HG02840 (cell line): Measurements from ENCODE around the gene NUDT14.

ENCODE experiments used
- ATAC-seq: cut with Tn5 transposase; IDR thresholded peaks from one replicate; pipeline ENCODE4 v1.9.1; 2021; ENCODE audit warnings: mild to moderate bottlenecking, moderate library complexity, moderate number of reproducible peaks; ENCODE audit not compliant: unreplicated experiment, low FRiP score

Gene NUDT14

DNA sequence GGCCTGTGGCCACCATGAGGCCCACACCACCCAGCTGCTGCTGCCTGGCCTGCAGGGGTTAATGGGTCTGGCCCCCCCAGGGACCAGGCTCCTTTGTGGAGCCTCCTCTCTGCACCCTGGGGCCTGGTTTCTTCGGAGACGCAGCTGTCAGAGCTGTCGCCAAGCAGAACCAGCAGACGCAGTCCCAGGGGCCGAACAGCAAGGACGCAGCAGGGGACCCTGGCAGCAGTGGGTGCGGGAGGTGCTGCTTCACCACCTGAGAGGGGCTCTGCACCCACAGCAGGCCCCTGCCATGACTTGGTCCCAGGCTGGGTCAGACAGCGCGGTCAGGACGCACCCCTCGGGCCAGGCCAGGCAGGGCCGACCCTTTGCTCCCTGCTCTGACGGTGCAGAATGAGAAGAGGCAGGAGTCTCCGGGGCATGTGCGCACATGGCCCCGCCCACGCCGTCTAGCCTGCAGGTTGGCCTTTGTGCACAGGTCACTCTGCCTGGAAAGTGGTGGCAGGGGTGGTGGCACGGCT lies 43.0 kb downstream of the NUDT14 start:
- no peak for ATAC-seq

- ATAC-seq: no peak
Measured at GRCh38 chr14:105137481-105138020, 43.6 kb downstream of the NUDT14 start.

DNA sequence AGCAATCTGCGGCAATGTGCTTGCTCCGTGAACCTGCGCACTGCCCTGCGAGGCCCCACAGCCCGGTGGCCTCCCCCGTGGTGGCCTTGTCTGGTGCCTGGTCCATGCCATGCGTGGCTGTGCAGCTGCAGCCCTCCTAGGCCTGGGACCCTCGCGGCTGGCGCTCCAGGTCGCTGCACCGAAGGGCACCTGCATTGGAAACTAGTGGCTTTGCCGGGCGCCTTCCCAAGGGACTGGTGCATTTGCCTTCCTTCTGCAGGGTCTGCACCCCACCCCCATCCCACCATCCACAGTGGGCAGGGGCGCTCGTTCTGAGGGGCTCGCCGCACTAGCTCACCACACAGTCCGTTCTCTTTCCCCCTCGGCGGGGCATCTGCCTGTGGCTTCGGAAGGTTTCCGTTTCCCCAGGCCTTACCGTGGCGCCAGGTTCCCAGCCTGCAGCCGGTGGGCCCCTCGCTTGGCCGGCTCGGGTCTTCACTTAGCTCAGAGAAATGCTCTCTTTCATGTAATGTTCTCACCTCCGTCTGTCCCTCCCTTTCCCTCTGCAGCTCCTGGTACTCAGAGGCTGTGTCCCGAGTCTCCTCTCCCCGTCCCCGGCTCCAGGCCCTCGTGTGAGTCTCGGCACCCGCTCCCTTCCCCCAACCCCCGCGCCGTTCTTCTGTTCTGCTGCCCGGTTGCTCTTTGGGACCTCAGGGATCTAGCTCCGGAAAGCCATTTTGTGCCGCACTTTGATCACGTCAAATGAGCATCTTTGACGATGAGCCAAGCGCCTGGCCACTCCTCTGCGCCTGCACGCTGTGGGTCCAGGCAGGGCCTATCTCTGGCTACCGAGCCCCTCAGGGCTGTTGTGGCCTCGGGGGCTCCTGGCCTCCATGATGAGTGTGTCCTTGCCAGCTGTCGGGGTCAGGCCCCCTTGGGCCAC lies 44.5 kb downstream of the NUDT14 start:
- no peak for ATAC-seq

- ATAC-seq: no peak
Measured at GRCh38 chr14:105135700-105136395, 45.3 kb downstream of the NUDT14 start.

DNA sequence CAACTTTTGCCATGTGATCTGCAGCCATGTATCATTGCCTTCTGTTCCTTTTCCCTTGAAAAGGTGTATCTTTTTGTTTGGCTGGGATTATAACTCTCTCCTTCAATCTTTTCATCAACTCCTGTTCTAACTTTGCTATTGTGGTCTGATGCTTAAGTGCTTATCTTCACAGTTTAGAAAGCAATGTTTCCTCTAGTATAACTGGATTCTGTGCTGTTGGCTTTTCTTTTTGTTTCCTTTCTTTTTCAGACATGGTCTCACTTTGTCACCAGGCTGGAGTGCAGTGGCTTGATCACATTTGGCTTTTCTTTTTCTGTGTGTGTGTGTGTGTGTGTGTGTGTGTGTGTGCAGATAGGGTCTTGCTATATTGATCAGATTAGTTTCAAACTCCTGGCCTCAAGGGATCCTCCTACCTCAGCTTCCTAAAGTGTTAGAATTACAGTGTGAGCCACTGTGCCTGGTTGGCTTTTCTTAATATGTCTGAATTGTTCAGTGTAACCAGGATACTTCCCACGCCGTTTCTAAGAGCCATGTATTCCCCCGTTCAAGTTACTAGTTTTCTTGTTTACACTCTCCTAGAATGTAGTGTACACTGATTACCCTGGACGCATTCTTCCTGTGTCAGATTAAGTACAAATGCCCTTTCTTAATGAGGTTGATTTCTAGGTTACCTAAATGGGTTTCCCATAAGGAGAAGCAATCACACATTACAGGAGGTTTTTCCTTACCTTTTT lies 48.0 kb downstream of the NUDT14 start:
- ATAC-seq: no peak

GRCh38 chr14:105131241-105131640 lies 49.9 kb downstream of the NUDT14 start:
- ATAC-seq: no peak

DNA sequence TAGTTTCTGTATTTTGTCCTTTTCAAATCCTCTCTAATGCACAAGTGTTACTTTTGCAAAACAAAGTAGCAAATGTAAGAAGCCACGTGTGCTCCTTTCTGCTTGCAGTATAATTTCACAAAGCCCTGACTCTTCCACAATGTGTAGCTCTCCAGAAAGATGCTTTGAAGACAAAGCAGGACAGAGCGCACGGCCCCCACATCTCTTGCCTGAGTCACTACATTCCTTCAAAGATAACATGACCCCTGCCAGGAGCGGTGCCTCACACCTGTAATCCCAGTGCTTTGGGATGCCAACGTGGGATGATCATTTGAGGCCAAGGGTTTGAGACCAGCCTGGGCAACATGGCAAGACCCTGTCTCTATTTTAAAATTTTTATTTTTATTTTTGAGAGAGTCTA lies 53.1 kb downstream of the NUDT14 start:
- ATAC-seq: no peak

GRCh38 chr14:105126981-105127329 lies 54.2 kb downstream of the NUDT14 start:
- no peak for ATAC-seq

DNA sequence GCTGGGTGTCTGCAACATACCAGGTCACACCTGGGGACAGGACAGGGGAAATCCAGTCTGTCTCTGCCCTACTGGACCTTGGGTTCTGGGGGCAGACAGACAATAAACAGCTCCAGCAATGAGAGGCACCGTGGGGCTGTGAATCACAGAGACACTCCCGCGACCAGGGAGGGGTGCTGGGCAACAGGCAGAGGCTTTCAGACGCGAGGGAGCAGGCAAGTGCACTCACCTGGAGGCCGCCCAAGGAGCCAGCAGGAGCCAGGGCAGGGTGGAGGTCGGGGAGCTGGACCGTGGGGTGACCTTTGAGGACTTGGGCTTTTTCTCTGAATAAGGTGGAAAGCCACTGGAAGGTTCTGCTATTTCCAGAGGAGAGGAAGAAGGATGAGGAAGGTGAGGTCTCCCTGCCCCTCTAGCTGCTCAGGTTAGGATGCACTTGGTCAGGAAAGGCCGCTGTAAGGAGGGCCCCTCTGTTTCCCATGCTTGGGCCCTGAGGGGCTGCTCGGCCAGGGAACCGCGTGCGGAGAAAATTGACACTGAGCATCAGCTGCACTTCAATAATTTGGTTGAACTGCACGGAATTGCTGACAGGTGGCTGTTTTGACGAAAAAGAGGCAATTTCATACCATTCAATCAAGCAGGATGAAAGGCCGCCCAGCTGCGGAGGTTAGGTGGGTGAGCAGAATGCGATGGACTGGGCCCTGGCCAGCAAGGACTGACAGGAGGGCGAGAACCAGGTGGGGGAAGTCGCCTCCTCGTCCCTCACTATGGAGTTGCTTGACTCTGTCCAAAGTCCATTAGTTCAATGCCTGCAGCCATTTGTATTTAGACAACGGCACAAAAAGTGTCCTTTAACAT lies 54.8 kb downstream of the NUDT14 start:
- no peak for ATAC-seq

GRCh38 chr14:105124823-105125222 lies 56.3 kb downstream of the NUDT14 start:
- ATAC-seq: no peak

DNA sequence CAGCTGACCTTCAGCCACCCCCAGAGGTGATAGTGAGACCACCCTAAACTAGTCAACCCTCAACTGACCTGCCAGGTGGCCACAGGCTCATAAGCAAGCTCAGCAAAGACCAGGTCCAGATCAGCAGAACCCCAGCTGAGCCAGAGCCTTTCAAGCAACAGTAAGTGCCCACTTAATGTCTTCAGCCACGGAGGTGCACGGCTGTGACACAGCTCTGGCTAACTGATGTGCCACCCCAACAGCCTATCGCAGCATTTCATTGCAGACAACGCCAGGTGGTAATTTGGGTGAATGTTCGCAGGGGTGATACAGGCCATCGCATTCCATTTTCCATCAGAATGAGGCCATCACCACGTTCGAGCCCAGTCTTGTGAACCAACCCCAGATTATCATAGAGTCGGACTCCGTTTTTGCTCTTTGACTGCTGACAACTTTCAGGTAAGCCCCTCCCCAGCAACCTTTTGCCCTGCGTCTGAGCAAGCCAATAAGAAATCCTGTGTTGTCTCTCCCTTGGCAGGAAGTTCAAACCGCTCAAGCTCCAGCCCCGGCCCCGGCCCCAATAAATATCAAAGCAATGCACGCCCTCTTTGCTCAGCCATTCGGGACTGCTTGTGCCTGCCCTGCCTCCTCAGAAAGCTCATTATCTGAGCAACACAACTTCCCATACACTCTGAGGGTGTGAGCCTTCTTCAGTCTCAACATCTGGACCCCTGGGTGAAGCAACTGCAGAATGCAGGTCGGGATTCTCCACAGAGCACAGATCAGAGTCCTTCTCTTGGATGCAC lies 56.9 kb downstream of the NUDT14 start:
- no peak for ATAC-seq

GRCh38 chr14:105123064-105123665 lies 57.9 kb downstream of the NUDT14 start:
- ATAC-seq: no peak
